Stimulated activated CD8-positive, alpha-beta memory T cell treated with anti-CD3 and anti-CD28 coated beads, Interleukin-4, amount 100 ng/mL, for 48 hours (primary cell): ENCODE results near the gene ZNF286A.
"Not testable (repeated sequence)": the region's sequence is repeated elsewhere in the genome, so short reads cannot be mapped to it uniquely, and the experiment has no call there.

ENCODE experiments used
- DNase-seq: peaks from one replicate; pipeline ENCODE4 v3.0.0-alpha.2; 2020

ZNF286A gene

DNA sequence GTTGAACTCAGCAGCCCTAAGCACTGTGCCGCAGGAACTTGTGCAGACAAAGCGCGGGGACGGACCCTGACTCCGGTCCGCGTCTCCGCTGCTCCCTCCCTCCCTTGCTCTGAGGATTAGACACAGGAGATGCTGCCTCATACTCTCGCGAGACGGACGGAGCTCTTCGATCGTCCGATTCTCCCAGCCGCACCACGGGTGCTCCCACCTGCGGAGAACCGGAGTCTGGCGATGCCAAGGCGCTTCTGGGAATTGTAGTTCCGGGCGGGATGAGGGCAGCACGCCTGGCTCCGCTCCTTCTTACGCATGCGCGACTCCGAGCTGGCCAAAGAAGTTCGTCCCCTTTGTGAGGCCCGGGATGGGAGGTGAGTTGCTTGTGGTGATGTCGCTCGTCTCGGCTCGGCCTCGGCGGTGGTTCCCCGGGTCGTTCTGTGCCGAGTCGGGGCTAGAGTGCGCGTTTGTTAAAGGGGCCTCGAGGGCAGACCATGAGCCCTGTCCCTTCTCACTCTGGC lies at the start of gene ZNF286A:
Gene ZNF286A, plus strand, starts transcription at position 340 of the 512 bp plus-strand sequence. CDS start 578 bp downstream, outside the sequence.
- peak; percentile 98 for DNase-seq

DNA sequence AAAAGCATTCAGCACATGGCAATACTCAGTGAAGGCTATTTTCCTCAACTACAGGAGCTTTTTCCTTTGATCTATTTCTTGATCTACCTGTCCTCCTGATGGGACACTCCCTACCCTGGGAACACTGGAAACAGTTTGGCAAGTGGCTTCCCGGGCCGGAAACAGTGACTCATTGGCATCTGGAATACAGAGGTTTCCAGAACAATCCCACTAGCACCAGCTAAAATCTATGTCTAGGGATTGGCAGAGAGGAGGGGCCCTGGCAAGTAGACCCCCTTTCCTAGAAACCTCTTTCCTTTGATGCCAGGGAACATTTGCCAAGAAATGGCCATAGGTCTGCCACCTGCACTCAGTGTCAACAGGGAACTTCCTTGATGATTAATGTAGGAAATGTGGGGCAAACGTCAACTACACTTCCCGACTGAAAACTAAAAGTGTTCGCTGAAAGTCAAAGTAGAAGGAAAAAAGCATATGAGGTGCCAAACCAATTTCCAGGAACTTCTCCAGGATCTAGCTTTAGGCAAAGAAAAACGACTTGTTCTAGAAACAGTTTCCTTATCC lies 49.6 kb upstream of the ZNF286A start:
- DNase-seq = no peak

DNA sequence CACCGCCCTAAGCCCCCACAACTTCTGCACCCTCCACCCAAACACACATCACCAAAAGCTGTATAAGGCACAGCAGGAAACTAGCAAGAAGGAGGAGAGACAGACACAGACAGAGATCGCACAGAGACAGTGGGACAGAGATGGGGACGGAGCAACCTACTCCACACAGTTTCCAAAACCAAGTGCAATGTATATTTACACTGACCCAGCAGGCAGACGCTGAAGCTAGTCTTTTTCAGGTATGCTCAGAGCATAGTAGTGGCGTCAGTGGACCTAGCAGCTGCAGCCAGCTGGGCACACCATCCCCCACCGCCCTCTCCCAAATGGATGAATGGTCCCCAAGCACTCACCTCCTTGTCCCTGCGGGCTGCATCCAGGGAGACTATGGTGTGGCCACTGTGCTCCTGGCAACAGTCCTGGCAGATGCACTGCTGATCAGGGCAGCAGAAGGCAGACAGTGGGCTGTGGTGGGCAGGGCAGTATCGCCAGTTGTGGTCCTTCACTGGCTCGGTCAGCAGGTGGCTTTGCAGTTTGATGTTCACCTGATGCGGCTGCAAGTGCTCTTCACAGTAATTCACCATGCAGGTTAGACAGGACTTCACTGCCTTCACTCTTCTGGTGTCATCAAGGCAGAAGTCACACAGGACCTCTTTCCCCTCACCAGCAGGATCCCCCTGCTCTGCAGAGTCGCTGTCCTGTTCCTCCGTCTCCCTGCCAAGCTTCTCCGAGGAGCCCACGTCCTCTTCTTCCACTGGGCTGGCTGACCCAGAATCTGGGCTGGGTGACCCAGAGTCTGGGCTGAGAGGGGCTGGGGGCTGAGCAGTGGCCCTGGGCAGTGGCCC lies 48.6 kb upstream of the ZNF286A start:
- DNase-seq = no peak

DNA sequence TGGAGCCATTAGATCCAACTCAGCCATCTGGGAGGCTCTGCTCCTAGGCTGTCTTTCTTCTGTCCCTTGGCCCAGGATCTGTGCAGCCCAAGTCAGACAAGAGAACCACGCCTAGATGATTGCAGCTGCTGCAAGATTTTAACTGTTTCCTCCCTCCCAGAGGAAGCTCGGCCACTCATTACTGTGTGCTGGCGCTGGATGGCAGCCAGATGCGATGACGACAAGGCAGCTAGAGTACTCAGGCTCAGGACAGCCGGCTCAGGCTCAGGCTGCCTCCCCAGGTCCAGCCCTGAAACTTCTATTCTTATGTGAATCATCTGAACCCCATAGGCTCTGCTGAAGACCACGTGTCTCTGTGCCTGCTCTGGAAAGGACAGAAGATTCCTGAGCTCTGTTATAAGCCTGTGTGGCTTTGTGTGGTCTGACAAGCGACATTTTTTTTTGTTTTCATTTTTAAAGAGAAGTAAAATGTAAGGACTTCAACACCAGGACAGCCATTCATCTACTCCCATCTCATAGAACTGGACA lies 47.9 kb upstream of the ZNF286A start:
- peak; percentile 43 for DNase-seq

DNA sequence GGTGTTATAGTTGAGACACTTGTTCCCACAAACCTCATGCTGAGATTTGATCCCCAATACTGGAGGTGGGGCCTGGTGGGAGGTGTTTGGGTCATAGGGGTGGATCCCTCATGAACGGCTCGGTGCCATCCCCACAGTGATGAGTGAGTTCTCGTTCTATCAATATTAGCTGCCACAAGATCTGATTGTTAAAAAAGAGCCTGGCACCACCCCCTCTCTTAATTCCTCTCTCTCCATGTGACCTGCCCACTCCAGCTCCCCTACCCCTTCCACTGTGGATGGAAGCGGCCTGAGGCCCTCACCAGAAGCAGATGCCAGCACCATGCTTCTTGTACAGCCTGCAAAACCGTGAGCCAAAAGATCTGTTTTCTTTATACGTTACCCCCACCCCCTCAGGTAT lies 46.6 kb upstream of the ZNF286A start:
- no peak for DNase-seq

DNA sequence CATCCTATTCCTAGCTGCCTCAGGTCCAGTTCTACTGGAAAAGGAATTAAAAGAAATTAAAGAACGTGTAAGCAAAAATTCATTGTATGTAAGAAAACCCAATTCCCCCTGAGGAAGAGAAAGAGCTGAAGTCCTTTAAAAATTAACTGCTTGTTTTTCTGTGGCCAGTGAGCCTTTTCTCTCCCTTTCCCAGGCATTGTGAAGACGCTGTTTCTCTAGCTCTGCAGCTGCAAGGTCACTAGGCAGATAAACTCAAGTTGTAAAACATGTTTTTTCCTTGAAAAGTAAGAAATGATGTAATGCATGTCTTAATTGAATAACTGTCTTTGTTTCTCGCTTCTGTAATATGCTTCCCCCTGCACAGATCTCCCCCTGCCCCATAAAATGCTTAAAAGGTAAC lies 45.2 kb upstream of the ZNF286A start:
- not testable (repeated sequence) for DNase-seq

DNA sequence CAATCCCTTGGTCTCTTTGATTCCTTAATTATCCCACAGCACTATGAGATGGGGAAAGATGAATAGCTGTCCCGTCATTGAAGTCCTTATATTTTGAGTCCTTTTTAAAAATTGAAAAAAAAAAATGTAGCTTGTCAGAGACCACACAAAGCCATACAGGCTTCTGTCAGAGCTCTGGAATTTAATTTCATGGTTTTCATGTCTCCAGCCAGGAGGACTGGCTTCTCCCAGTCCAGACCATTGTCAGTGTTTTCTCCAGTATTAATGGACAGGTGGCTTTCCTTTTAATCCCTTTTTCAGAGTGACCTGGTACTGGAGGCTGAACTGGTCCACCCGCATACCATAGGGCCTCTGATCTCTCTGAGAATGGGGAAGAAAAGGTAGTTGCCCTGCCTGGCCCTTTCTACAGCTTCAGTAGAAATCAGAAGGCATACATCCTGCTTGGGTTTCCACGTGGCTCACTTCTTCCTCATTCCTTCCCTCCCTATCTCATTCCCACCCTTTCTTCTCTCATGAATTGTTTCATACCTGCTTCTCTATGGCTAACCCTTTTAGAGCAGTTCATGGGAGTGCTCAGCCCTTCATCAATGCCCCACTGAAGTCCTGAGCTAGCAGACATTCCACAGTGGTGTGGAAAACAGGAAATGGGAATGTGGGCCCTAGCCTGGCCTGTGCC lies 44.5 kb upstream of the ZNF286A start:
- DNase-seq = no peak

DNA sequence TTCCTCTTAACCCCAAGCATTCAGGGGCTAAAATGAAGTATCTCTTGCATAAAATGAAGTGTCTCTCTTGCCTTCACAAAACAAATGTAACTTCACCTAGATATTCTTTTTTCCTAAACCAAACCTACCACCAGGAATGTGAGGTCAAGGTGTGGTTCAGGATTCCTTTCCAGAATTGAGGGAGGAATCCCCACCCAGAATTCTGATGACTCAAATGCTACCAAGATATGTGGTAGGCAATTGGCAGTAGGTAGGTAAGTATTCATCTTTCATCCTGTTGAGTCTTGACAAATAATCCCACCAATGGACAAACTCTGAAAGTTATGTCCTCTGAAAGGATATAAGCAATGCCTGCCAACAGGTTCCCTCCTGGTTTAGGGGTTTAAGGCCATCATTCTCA lies 41.7 kb upstream of the ZNF286A start:
- no peak for DNase-seq

DNA sequence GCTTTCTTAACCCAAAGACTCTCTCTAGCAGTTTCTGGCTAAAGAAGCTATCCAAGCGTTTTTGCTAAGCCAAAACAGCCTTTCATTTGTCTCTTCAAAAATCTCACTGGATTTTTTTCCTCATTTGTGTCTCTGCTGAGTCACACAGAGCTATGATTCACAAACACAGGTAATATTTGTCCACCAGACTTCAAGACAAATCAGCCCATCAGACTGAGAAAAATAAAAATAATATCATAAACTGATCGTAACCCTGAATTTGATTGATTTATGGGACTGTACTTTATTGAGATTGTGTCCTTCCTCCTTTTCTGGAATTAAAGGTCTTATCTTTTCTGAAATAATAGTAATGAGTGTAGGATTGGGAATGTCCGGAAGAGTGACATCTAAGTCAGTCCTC lies 41.3 kb upstream of the ZNF286A start:
- no peak for DNase-seq

DNA sequence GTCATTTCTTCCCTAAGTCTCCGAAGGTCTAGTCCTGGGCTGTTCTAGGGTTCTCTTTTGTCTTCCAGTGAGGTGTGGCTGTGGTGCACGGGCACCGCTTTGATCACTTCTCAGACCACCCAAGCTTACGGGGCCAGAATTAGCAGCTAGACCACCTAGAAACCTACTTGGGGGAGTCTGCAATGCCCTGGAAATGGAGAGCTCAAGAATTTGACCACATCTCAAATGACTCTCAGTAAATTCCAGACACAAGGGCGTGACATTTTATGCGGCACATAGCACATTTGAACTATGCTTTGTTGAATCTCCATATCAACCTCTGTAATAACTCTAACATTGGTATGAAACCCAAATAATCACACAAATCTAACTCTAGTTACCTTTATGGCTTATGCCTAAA lies 40.3 kb upstream of the ZNF286A start:
- DNase-seq = no peak

DNA sequence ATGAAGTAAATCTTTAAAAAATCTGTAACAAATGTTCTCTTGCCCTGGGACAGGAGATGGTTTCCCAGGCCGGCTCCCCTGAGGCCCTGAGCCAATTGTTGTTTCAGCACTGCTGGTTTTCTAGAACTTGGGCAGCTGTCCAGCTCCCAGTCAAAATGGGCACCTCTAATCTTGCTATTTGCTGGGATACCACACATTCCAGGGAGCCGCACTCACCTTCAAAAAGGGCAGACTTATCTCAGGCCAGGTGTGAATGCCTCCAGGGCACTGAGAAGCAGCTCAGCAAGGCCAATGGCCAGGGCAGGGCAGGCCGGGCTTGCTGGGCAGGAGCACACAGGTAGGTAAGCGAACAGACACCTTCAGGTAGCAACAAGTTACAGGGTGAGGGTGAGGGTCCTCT lies 39.9 kb upstream of the ZNF286A start:
- DNase-seq = no peak

DNA sequence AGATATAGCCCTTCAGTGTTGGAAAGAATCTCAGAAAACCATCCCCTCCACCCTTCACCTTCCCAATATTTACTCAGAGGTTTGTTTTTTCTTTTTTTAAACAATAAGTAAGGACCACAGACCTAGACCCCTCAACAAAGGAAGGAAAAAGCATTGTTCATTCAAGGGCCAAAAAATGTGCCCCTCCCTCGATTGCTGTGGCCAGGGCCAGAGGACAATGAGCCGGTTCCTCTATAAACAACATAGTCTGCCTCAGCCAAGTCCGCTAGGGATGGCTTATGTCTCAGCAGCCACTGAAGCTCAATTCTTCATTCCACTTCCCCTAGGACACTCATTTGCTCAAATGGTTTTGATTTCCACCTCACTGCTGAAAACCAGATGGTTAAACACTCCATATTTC lies 39.5 kb upstream of the ZNF286A start:
- no peak for DNase-seq

DNA sequence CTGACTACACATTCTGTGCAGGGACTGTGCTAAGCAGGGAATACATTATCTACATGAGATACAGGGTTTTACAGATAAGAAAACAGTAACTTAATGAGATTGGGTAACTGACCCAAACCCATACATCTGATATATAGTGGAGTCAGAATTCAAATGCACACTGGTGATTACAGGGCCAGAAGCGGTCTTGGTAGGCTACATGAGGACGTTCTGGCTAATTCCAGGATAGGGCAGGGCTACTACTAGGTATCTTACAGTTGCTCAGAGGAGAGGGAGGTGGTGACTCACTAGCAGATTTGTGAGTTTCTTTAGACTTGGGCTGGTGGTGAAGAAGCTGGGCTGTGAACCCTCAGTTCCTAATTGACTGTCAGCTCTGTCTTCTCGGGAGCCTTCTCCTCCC lies 36.9 kb upstream of the ZNF286A start:
- DNase-seq = no peak

DNA sequence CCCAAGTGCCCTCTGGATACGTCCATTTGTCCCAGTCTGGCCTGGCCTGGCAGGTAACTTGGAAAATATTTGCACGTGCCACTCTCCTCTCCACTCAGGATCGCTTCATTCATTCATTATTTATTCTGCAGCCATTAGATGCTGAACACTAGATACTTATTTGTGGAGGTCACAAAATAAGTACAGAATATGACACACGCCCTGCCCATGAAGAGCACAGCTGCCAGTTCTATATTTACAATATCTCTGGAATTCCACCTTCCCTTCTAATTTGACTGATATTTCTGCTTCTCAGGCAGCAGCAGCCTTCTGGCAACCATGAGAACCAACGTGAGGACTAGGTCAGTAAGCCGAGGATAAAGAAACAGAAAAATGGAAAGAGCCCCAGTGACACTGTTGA lies 36.4 kb upstream of the ZNF286A start:
- DNase-seq = no peak

DNA sequence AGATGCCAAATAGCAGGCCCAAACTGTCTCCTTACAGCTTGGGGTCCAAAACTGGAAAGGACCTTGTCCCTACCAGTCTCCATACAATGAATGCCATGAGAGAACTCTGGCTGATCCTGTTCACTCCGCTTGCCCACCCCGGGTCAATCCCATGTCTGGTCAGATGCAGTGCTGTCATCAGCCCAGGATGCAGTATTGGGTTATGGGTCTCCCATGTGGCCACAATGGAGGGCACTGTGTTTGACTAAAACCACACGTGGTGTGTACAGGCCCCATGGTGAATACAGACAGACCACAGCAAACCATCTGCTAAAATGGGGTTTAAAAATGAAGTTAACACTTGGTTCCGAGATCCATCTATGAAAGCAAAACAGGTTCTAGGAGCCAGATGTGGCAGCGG lies 35.9 kb upstream of the ZNF286A start:
- DNase-seq = no peak

DNA sequence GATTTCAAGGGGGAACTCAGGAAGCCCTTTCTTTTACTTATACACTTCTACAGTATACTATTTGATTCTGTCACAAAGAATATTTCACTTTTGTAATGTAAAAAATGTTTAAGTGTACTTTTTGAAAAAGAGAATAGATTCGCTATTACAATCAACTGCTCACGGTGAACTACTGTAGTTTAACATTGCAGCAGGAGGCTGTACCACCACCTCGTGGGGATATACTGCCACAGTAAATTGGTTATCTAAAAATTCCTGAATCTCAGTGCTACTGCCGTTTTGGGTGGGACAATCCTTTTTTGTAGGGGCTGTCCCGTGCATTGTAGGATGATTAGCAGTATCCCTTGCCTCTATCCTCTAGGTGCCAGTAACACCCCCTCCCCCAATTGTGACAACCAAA lies 30.0 kb upstream of the ZNF286A start:
- DNase-seq = not testable (repeated sequence)

DNA sequence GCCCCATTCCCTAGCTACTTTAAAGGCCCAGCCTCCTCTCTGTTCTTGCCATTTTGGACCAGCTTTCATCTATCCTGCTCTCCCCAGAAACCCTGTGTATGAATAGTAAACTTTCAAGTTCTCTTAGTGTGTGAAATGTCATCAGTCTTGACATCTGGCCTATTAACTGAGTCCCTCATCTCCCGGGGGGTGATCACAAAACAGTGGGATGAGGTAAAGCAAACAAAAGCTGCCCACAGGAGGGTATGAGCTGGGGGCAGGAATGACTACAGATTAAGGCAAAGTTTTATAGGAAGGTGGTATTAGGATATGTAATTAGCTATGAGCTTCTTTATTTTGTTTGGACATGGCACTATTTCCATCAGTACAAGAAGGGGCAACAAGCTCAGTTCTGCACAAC lies 24.9 kb upstream of the ZNF286A start:
- not testable (repeated sequence) for DNase-seq

DNA sequence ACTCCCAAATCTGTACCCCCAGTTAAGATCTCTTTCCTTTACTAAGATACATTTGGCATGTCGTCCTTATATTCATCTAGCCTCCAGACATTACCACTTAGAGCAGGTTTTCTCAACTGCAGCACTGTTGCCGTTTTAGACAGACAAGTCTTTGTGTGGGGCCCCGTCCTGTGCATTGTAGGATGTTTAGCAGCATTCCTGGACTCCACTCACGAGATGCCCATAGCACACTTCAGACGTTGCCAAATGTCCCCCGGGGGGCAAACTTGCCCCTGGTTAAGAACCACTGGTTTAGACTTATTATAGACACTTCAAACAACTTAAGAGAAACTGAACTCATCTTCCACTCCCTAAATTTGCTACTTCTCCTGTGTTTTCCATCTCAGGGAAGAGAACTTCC lies 23.6 kb upstream of the ZNF286A start:
- DNase-seq = not testable (repeated sequence)

DNA sequence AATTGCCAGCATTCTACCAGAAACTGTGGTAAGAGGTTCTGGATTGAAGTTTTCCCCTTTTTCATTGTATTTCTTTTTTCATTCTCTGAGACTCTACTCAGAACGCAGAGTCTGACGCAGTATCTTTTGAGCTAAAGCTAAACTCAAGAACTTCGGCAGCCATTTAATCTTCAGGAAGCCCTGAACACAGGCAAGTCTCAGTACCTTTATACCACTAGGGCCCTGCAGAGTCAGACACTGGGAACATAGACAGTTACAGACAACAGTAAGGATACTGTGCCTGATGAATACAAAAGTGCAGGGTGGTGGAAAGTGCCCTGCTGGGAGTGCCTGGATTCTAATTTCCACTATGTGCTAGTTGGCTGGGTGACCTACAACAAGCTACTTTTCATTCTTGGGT lies 16.4 kb upstream of the ZNF286A start:
- peak; percentile 25 for DNase-seq

DNA sequence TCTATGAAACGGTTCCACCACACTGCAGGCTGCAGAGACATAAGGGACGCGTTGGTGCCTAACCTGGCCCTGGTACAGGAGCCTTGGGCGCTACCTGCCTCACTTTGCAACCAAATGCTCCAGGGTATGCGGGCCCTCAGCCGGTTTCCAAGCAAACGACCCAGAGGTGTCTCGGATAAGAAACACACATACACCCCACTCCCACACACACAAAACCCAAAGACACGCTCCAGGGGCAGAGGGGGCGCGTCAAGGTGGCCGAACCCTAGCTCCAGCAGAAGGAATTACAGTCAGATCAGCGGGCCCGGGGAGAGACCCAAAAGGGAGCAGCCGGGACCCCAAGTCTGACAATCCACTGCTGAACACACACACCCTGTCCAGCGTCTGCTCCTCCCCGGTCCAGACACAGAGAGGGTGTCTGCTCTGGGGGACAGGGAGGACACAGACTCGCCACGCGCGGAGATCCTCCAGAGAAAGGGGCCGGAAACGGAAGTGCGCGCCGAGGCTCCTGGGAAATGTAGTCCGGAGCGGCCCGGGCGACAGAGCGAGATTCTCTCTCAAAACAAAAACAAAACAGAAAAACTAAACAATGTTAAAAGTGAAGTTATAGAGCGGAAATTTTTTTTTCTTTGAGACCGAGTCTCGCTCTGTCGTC lies 15.6 kb upstream of the ZNF286A start, which contains the start of gene TRIM16:
Gene TRIM16, minus strand, starts transcription at position 488 of the 655 bp plus-strand sequence. CDS start 32,702 bp downstream, outside the sequence.
- DNase-seq = peak; percentile 85

DNA sequence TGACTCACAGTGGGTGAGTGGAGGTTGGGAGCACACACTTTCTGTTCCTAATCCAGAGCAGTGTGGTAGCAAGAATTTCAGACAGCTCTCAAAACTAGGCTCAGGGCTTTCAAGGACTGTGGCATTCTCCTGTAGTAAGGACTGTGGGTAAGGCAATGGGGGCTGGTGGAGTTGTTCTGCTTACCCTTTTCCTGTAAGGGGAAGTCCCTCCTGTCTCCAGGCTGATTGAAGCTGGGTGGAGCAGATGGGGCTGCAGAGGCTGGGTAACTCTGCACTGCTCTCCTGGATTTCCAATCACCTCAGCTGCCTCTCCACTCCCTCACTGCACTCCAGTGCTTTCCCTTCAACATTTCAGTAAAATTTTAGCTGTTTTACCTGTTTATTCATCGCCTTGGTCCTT lies 12.1 kb upstream of the ZNF286A start:
- DNase-seq = not testable (repeated sequence)

DNA sequence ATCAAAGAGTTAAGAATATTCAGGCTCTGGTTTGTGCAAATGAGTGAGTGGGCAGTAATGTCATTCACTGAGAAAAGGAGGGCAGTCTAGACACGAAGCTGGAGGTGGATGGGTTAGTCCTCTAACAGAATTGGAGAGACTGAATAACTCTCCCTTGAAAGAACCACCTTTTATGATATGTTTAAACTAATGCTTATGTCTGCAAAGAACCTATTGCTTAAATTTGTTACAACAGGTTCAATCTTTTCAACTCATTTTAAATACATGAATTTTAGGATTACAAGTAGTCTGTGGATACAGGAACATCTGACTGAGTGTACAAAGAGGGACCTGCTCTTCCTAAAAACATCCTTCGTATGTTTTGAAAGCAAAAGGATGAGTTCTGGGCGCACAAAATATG lies 585 bp upstream of the ZNF286A start:
- DNase-seq = not testable (repeated sequence)

DNA sequence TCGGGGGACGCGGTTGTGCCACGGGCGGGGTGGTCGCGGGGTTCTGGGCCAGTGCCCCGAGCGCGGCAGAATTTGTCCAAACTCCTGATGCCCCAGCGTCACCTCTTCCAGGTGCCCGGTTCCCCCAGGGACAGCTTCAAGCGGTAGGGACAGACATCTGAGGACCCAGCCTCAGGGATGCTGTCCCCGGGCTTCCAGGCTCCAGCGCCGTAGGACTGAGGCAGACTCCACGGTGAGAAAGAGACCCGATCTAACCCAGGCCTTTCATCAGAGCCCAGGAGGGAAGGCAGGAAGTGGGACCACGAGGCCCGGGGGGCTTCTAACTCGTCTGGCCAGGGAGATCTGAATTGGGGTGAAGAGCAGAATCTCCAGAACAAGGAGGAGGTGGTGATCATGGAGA lies 385 bp downstream of the ZNF286A start:
- not testable (repeated sequence) for DNase-seq
